A549 (cell line): ENCODE results near the gene ADD2. TPM values are rescaled to one million over a fixed set of nuclear protein-coding genes. Genes with fewer than 3 reads are reported as not detected.
A peak's percentile ranks its signal among the peaks of the same experiment; 100 is the strongest.
"Not testable (repeated sequence)": the region's sequence is repeated elsewhere in the genome, so short reads cannot be mapped to it uniquely, and the experiment has no call there.

Experiments
- ATAC-seq, 2 experiments: fragments of 200-7000 bp in 1 of 2; fragments of >200 bp in 1 of 2; cut with Nextera tagmentation in 1 of 2; cut with Tn5 transposase in 1 of 2; 3 replicates each; pipeline versions ENCODE4 v1.8.0 to v1.9.1; 2018 to 2020; ENCODE audit warnings: mild to moderate bottlenecking in 1 of 2, moderate library complexity in 1 of 2
- CTCF ChIA-PET: fragments of 300-600 bp; sonication (Branson Sonifier 250); formaldehyde crosslinking; extraction: SDS; loops from one replicate; lab custom pipeline; 2021; ENCODE audit warnings: antibody characterized with exemption, inconsistent platforms; lab: Yijun Ruan, JAX
- POLR2A ChIA-PET: fragments of 350-600 bp; formaldehyde crosslinking; extraction: SDS; loops from one replicate; lab custom pipeline; 2021; ENCODE audit warnings: antibody characterized with exemption, inconsistent platforms; lab: Yijun Ruan, JAX
- DNase-seq, 2 experiments: peaks; one replicate each; pipeline versions ENCODE4 v3.0.0 to v3.0.0-alpha.2; 2011 to 2016; ENCODE audit warnings: low read depth in 1 of 2, low spot score in 1 of 2
- FAIRE-seq: peaks from 2 replicates; lab custom pipeline; 2011; peaks lifted over from hg19 to GRCh38; lab: Jason Lieb, UNC
- H3K27ac ChIP-seq, 2 experiments: fragments of >200 bp; sonication (Bioruptor Twin); formaldehyde crosslinking; 3 replicates each; pipeline ENCODE4 v1.5.1; 2016 to 2017
- H3K4me1 ChIP-seq: fragments of >200 bp; sonication (Bioruptor Twin); formaldehyde crosslinking; 3 replicates; pipeline ENCODE4 v1.6.1; 2016
- H3K4me2 ChIP-seq: fragments of >200 bp; sonication (Bioruptor Twin); formaldehyde crosslinking; 3 replicates; pipeline ENCODE4 v1.6.1; 2016
- H3K4me3 ChIP-seq: fragments of >200 bp; sonication (Bioruptor Twin); formaldehyde crosslinking; 3 replicates; pipeline ENCODE4 v1.5.1; 2016
- H3K9me3 ChIP-seq: fragments of >200 bp; sonication (Bioruptor Twin); formaldehyde crosslinking; 3 replicates; pipeline ENCODE4 v1.6.1; 2016
- CEBPB ChIP-seq, 2 experiments: fragments of >200 bp in 1 of 2; sonication (Bioruptor Twin) in 1 of 2; formaldehyde crosslinking in 1 of 2; IDR thresholded peaks; 2 replicates each; pipeline ENCODE4 v1.6.1; 2012 to 2016
- EHF ChIP-seq: fragments of 250-450 bp; sonication (Bioruptor Pico); IDR thresholded peaks from 2 replicates; pipeline ENCODE4 v1.5.0; 2020; ENCODE audit warnings: mild to moderate bottlenecking
- FOXS1 ChIP-seq: fragments of 250-450 bp; sonication (Bioruptor Pico); IDR thresholded peaks from 2 replicates; pipeline ENCODE4 v1.5.0; 2020; ENCODE audit warnings: mild to moderate bottlenecking, moderate library complexity
- GATA3 ChIP-seq: IDR thresholded peaks from 2 replicates; pipeline ENCODE4 v1.6.1; 2012; ENCODE audit warnings: borderline replicate concordance
- HEYL ChIP-seq: fragments of 250-450 bp; sonication (Bioruptor Pico); IDR thresholded peaks from 2 replicates; pipeline ENCODE4 v1.8.0; 2021; ENCODE audit warnings: mild to moderate bottlenecking, moderate library complexity
- MAFK ChIP-seq: fragments of 450-650 bp; IDR thresholded peaks from 2 replicates; pipeline ENCODE4 v1.6.1; 2014; ENCODE audit not compliant: partially characterized antibody
- MYC ChIP-seq: IDR thresholded peaks from 2 replicates; pipeline ENCODE4 v1.6.1; 2012; ENCODE audit warnings: mild to moderate bottlenecking, inconsistent platforms, low read length, improper control_type of control experiment, borderline replicate concordance
- NFE2L2 ChIP-seq: fragments of 150-350 bp; conservative IDR thresholded peaks from 2 replicates; pipeline ENCODE4 v1.6.1; 2014; ENCODE audit warnings: low read length
- RARB ChIP-seq: fragments of 250-450 bp; sonication (Bioruptor Pico); IDR thresholded peaks from 2 replicates; pipeline ENCODE4 v1.8.0; 2021; ENCODE audit warnings: mild to moderate bottlenecking, moderate library complexity
- SMC3 ChIP-seq: fragments of >200 bp; sonication (Bioruptor Twin); formaldehyde crosslinking; IDR thresholded peaks from 3 replicates; pipeline ENCODE4 v1.6.1; 2018; ENCODE audit warnings: inconsistent platforms
- SREBF2 ChIP-seq: fragments of 450-650 bp; IDR thresholded peaks from 2 replicates; pipeline ENCODE4 v1.6.1; 2014; ENCODE audit warnings: mild to moderate bottlenecking, moderate library complexity
- ZC3H11A ChIP-seq: fragments of 450-650 bp; IDR thresholded peaks from 2 replicates; pipeline ENCODE4 v1.6.1; 2014; ENCODE audit warnings: antibody characterized with exemption, mild to moderate bottlenecking
- ZFP36 ChIP-seq: fragments of 450-650 bp; IDR thresholded peaks from 2 replicates; pipeline ENCODE4 v1.6.1; 2014; ENCODE audit warnings: borderline replicate concordance; ENCODE audit not compliant: partially characterized antibody
- ZSCAN20 ChIP-seq: fragments of 250-450 bp; sonication (Bioruptor Pico); IDR thresholded peaks from 2 replicates; pipeline ENCODE4 v1.8.0; 2022; ENCODE audit warnings: mild to moderate bottlenecking, moderate library complexity
- WGBS: methylation state at CpG from one replicate; pipeline ENCODE4 v1.1.6; 2017; ENCODE audit errors: missing lambda C conversion rate; 5-methylcytosine and 5-hydroxymethylcytosine counted together
- polyA plus RNA-seq, 4 experiments: library from polyadenylated mRNA; depleted of rRNA in 3 of 4; stranded (reverse); fragments of >200 nt; fragmentation: RNase III in 1 of 4; extraction: RNeasy Plus Mini Kit Qiagen cat#74134 plus additional on column Dnase treatment in 1 of 4; gene quantifications; 2 replicates in 3 of 4; 3 replicates in 1 of 4; pipeline ENCODE4 v1.2.3, GENCODE V29; 2011 to 2017
- TF ChIP-seq, protein P1 (sequence below): fragments of >200 bp; sonication (Bioruptor Twin); formaldehyde crosslinking; IDR thresholded peaks from 3 replicates; pipeline ENCODE4 v1.5.1; 2016
- TF ChIP-seq, protein P2 (sequence below): fragments of 150-350 bp; IDR thresholded peaks from 2 replicates; pipeline ENCODE4 v1.6.1; 2014; ENCODE audit warnings: low read depth, mild to moderate bottlenecking, low read length
- TF ChIP-seq, protein P3 (sequence below): fragments of >200 bp; sonication (Bioruptor Twin); formaldehyde crosslinking; IDR thresholded peaks from 2 replicates; pipeline ENCODE4 v1.6.1; 2016
- TF ChIP-seq, protein P4 (sequence below): fragments of >200 bp; sonication (Bioruptor Twin); formaldehyde crosslinking; IDR thresholded peaks from 3 replicates; pipeline ENCODE4 v1.6.1; 2016

ADD2 gene
- polyA plus RNA-seq, 2 of the 4 experiments (the other 2 are of a cell fraction): 18.0 to 25.5 TPM

DNA sequence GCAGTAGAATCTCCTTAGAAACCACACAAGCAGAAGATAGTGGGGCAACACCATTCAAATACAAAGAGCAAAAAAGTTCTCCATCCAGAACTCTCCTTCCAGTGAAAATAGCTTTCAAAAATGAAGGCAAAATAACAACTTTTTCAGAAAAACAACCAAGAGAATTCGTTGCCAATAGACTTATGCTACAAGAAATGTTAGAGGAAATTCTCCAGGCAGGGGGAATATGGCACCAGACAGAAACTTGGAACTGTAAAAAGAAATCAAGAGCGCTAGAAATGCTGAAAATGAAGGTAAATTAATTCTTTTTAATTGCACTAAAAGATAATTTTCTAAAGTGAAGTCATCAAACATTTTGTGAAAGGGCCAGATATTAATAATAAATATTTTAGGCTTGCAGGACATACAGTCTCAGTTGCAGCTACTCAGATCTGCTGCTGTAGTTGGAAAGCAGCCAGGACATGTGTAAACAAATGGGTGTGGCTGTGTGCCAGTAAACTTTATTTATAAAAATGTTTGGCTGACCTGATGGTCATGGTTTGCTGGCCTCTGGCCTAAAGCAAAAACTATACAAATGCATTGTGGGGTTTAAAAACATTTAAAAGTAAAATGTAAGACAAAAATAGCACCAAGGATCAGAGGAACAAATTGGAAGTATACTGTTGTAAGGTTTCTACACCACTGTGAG, 140.6 kb downstream of the ADD2 start:
- POLR2A ChIA-PET: no interaction called here
- peak in 1 of 2 experiments; percentile 64 for DNase-seq

DNA sequence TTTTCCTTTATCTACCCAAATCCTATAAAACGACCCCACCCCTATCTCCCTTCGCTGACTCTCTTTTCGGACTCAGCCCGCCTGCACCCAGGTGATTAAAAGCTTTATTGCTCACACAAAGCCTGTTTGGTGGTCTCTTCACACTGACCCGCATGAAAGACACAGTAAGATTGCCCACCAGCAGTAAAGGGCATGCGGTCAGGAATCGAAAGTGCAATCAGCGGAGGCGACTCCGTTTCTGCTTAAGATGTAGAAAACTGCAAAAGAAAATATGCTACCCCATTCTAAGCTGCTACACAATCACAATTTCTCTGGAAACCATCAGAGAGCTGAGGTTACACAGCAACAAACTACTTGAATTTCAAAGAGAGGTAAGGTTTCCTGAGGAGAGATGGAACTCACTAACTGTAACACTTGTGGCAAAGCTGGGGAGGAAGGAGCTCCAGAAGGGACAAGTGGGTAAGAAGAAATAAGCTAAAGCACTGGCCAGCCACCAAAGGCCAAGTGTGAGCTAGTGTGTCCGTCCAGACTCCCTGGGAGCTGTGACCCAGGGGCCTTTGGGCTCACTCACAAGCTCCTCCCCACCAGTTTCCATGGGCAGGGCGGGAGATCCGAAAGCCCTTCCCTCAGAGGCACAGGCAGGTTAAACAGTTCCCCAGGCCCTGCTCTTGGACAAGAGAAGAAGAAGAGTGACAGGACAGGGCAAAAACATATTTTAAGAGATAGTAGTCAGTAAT, 141.6 kb downstream of the ADD2 start:
- peaks cover 8% of the 10 kb centered on the region for H3K4me1 ChIP-seq
- no peak for DNase-seq
- no peak overlapping the region for H3K27ac ChIP-seq
- no peak for TF ChIP-seq MYC
- no peak for TF ChIP-seq GATA3
- TF ChIP-seq ZC3H11A: no peak
- no peak for TF ChIP-seq ZSCAN20 (CRISPR knock-in tag)
- no peak for TF ChIP-seq FOXS1 (CRISPR knock-in tag)
- no peak for TF ChIP-seq EHF
- no peak for TF ChIP-seq NFE2L2
- TF ChIP-seq, protein P1, sequence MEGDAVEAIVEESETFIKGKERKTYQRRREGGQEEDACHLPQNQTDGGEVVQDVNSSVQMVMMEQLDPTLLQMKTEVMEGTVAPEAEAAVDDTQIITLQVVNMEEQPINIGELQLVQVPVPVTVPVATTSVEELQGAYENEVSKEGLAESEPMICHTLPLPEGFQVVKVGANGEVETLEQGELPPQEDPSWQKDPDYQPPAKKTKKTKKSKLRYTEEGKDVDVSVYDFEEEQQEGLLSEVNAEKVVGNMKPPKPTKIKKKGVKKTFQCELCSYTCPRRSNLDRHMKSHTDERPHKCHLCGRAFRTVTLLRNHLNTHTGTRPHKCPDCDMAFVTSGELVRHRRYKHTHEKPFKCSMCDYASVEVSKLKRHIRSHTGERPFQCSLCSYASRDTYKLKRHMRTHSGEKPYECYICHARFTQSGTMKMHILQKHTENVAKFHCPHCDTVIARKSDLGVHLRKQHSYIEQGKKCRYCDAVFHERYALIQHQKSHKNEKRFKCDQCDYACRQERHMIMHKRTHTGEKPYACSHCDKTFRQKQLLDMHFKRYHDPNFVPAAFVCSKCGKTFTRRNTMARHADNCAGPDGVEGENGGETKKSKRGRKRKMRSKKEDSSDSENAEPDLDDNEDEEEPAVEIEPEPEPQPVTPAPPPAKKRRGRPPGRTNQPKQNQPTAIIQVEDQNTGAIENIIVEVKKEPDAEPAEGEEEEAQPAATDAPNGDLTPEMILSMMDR: no peak
- TF ChIP-seq HEYL (CRISPR knock-in tag): no peak
- TF ChIP-seq SMC3: no peak
- no peak for TF ChIP-seq ZFP36
- TF ChIP-seq, protein P2, sequence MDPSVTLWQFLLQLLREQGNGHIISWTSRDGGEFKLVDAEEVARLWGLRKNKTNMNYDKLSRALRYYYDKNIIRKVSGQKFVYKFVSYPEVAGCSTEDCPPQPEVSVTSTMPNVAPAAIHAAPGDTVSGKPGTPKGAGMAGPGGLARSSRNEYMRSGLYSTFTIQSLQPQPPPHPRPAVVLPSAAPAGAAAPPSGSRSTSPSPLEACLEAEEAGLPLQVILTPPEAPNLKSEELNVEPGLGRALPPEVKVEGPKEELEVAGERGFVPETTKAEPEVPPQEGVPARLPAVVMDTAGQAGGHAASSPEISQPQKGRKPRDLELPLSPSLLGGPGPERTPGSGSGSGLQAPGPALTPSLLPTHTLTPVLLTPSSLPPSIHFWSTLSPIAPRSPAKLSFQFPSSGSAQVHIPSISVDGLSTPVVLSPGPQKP: no peak
- no peak for TF ChIP-seq RARB (CRISPR knock-in tag)
- TF ChIP-seq MAFK: no peak
- TF ChIP-seq, protein P3, sequence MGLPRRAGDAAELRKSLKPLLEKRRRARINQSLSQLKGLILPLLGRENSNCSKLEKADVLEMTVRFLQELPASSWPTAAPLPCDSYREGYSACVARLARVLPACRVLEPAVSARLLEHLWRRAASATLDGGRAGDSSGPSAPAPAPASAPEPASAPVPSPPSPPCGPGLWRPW: no peak
- TF ChIP-seq, protein P4, sequence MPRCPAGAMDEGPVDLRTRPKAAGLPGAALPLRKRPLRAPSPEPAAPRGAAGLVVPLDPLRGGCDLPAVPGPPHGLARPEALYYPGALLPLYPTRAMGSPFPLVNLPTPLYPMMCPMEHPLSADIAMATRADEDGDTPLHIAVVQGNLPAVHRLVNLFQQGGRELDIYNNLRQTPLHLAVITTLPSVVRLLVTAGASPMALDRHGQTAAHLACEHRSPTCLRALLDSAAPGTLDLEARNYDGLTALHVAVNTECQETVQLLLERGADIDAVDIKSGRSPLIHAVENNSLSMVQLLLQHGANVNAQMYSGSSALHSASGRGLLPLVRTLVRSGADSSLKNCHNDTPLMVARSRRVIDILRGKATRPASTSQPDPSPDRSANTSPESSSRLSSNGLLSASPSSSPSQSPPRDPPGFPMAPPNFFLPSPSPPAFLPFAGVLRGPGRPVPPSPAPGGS: no peak
- no peak for TF ChIP-seq CEBPB (IDR thresholded peaks at IDR 0.05)
- TF ChIP-seq SREBF2: no peak
- H3K9me3 ChIP-seq: no peaks in the 10 kb centered on the region
- no peak overlapping the region for H3K4me3 ChIP-seq
- FAIRE-seq: no peak
- ChIA-PET CTCF (interaction anchor here (1.1 to 6.1 kb wide), 5 partner anchors 8 to 322 kb away, joined by 3 to 70 read pairs (median 4); no protein-coding TSS in a partner anchor), POLR2A (no interaction called here)
- no peak for ATAC-seq
- WGBS: 84% methylated on average over 13 of the region's 13 CpGs
- H3K4me2 ChIP-seq: no peak overlapping the region

More for the DNA sequence above, 140.6 kb downstream of the ADD2 start:
- WGBS: 37% methylated on average over 2 of the region's 2 CpGs
- no peak for FAIRE-seq
- H3K27ac ChIP-seq: no peak overlapping the region
- peaks cover 8% of the 10 kb centered on the region for H3K4me1 ChIP-seq
- CTCF ChIA-PET: interaction anchor here (1.4 to 6.1 kb wide), 5 partner anchors 9 to 323 kb away, joined by 3 to 70 read pairs (median 4); no protein-coding TSS in a partner anchor
- peak overlapping the region; percentile 6; the same call in 1 of the 3 replicates for H3K4me2 ChIP-seq
- no peak for TF ChIP-seq EHF
- no peaks in the 10 kb centered on the region for H3K9me3 ChIP-seq
- H3K4me3 ChIP-seq: no peak overlapping the region
- ATAC-seq: no peak

DNA sequence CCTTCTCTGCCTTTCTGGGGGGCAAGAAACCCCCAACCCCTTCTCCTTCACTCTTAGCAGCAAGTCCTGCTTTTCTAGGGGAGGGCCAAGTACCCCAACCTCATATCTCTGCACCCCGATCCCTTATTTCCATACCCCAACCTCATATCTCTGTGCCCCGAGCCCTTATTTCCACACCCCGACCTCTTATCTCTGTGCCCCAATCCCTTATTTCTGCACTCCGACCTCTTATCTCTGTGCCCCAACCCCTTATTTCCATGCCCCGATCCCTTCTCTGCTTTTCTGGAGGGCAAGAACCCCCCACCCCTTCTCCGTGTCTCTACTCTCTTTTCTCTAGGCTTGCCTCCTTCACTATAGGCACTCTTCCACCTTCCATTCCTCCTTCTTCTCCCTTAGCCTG, 146.5 kb downstream of the ADD2 start:
- POLR2A ChIA-PET, DNase-seq, H3K27ac ChIP-seq, H3K9me3 ChIP-seq, H3K4me1 ChIP-seq, ATAC-seq, H3K4me3 ChIP-seq, FAIRE-seq, CTCF ChIA-PET, H3K4me2 ChIP-seq: not testable (repeated sequence)
- WGBS: 66% methylated on average over 6 of the region's 6 CpGs
